Adipocyte (in vitro differentiated cells): ENCODE data around the gene SYNGR4.
"Not testable (repeated sequence)": the region's sequence is repeated elsewhere in the genome, so short reads cannot be mapped to it uniquely, and the experiment has no call there.

Experiments used
- DNase-seq: peaks from one replicate; pipeline ENCODE4 v3.0.0-alpha.2; 2015; ENCODE audit warnings: low read depth
- H3K27me3 ChIP-seq: replicated peaks from 2 replicates; pipeline ENCODE4 v1.7.0; 2013; ENCODE audit warnings: mild to moderate bottlenecking, low read length, moderate library complexity; ENCODE audit not compliant: control insufficient read depth, insufficient read depth
- H3K36me3 ChIP-seq: 2 replicates; pipeline ENCODE4 v1.7.0; 2013; ENCODE audit warnings: low read length, mild to moderate bottlenecking, moderate library complexity; ENCODE audit not compliant: control insufficient read depth, insufficient read depth, severe bottlenecking
- H3K4me1 ChIP-seq: 2 replicates; pipeline ENCODE4 v1.7.0; 2013; ENCODE audit warnings: mild to moderate bottlenecking, low read length, moderate library complexity; ENCODE audit not compliant: control insufficient read depth, insufficient read depth
- H3K4me3 ChIP-seq: 2 replicates; pipeline ENCODE4 v1.7.0; 2013; ENCODE audit warnings: mild to moderate bottlenecking, low read length, moderate library complexity
- H3K9ac ChIP-seq: 2 replicates; pipeline ENCODE4 v1.7.0; 2013; ENCODE audit warnings: mild to moderate bottlenecking, low read length, moderate library complexity
- H3K9me3 ChIP-seq: 2 replicates; pipeline ENCODE4 v1.7.0; 2013; ENCODE audit warnings: mild to moderate bottlenecking, low read length, moderate library complexity; ENCODE audit not compliant: control insufficient read depth

The SYNGR4 gene

GRCh38 chr19:48362716-48363499 is 1.3 kb upstream of the SYNGR4 start:
- DNase-seq, result peak; percentile 97
- H3K4me3 ChIP-seq, result peak overlapping the region; percentile 97
- no peaks in the 10 kb centered on the region for H3K27me3 ChIP-seq
- H3K9ac ChIP-seq, result peak overlapping the region; percentile 99
- H3K9me3 ChIP-seq, result no peaks in the 10 kb centered on the region
- peaks cover 3% of the 10 kb centered on the region for H3K36me3 ChIP-seq
- H3K4me1 ChIP-seq, result peaks cover 4% of the 10 kb centered on the region

DNA sequence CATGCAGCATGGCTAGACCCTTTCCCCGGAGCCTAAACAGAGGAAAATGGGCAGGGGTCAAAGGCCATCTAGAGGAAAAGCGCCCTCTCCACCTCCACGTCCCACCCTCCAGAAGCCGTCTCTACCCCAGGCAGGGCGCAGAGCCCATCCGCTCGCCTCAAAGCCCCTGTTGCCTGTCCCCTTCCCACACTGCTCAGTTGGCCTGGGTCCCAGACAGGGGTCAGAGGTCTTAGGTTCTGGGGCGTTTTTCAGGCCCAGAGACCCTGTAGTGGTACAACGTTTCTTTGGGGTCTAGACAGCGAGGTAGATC is 712 bp upstream of the SYNGR4 start:
- DNase-seq, result no peak
- no peaks in the 10 kb centered on the region for H3K27me3 ChIP-seq
- peaks cover 4% of the 10 kb centered on the region for H3K4me1 ChIP-seq
- H3K4me3 ChIP-seq, result peak overlapping the region; percentile 97
- no peaks in the 10 kb centered on the region for H3K9me3 ChIP-seq
- peak overlapping the region; percentile 99 for H3K9ac ChIP-seq
- H3K36me3 ChIP-seq, result peaks cover 3% of the 10 kb centered on the region

DNA sequence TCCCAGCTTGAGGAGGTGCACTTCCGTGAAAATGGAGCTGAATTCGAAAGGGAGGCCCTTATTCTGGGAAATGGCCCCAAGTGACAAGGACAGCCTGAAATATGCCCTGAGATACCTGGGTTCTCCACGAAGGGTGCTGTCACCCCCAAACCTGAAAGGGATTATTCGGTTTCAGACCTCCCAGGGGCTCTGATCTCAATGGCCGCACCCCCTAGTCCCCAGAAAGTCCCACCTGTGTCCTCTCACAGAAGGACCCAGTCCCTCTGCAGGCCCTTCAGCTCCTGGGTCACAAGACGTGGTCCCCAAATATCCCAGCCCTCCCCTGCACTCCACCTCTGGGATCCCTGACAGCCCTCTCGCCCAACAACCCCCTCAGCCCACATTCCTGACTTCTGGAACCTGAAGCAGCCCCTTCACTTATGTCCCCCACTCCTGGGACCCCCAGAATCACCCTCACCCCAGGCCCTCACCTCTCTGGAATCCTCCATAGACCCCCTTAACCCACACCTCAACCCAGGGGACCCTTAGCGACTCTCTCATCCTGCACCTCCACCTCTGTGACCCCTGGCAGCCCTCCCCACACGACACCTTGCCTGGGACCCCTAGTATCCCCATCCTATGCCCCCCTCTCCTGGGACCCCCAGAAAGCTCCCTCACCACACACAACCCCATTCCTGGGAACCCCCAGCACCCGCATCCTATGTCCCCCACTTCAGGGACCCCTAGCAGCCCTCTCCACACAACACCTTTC is 606 bp downstream of the SYNGR4 start:
- H3K4me1 ChIP-seq, result peaks cover 4% of the 10 kb centered on the region
- peak overlapping the region; percentile 97 for H3K4me3 ChIP-seq
- peaks cover 2% of the 10 kb centered on the region for H3K36me3 ChIP-seq
- H3K27me3 ChIP-seq, result no peaks in the 10 kb centered on the region
- no peaks in the 10 kb centered on the region for H3K9me3 ChIP-seq
- DNase-seq, result no peak
- H3K9ac ChIP-seq, result peak overlapping the region; percentile 51

GRCh38 chr19:48365602-48366001 is 1.4 kb downstream of the SYNGR4 start:
- no peak overlapping the region for H3K4me3 ChIP-seq
- no peaks in the 10 kb centered on the region for H3K9me3 ChIP-seq
- no peaks in the 10 kb centered on the region for H3K27me3 ChIP-seq
- no peaks in the 10 kb centered on the region for H3K36me3 ChIP-seq
- peaks cover 4% of the 10 kb centered on the region for H3K4me1 ChIP-seq
- DNase-seq, result no peak
- no peak overlapping the region for H3K9ac ChIP-seq

DNA sequence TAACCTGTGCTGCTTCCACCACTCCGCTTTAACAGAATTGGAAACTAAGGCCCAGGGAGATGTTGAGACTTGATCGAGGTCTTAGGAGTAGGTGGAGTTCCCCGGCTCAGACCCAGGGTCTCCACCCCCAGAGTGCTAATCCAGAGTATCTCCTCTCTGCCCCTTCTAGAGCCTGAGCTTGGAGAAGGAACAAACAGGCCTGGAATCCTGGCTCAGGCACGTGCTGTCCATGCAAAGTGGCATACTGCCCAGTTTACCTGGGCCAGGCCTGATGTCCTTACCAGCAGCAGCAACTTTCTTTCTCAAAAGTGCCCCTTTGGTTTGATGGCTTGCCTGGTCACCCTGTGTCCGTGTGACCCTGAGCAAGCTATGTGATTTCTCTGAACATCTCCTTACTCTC is 3.7 kb downstream of the SYNGR4 start:
- Histone ChIP-seq H3K4me1 (peaks cover 4% of the 10 kb centered on the region), H3K9ac (no peak overlapping the region), H3K27me3 (no peaks in the 10 kb centered on the region), H3K9me3 (no peaks in the 10 kb centered on the region), H3K36me3 (no peaks in the 10 kb centered on the region), H3K4me3 (no peak overlapping the region)
- DNase-seq, result no peak

DNA sequence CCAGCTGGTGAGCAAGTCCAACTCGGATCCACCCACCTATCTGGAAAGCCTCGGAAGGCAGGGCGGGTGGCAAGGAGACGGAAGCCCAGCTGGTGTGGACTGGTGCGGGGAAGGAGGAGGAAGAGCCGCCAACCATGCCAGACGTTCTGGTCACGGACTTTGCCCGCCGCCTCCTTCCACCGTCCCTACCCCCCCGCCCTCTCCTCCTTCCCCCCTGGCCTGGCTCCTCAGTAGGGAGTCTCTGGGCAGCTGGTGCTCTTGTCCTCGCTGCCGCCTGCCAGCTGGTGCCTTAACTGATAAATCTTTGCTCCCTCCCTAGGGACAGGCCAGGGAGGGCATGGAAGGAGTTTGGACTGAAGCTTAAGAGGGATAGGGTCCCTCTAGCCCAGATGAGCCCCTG is 4.8 kb downstream of the SYNGR4 start:
- Histone ChIP-seq H3K9ac (no peak overlapping the region), H3K4me3 (no peak overlapping the region), H3K4me1 (no peaks in the 10 kb centered on the region), H3K36me3 (no peaks in the 10 kb centered on the region), H3K9me3 (no peaks in the 10 kb centered on the region), H3K27me3 (no peaks in the 10 kb centered on the region)
- no peak for DNase-seq

GRCh38 chr19:48370955-48371354 is 6.8 kb downstream of the SYNGR4 start:
- DNase-seq, result no peak
- no peaks in the 10 kb centered on the region for H3K4me1 ChIP-seq
- no peaks in the 10 kb centered on the region for H3K36me3 ChIP-seq
- H3K27me3 ChIP-seq, result no peaks in the 10 kb centered on the region
- no peak overlapping the region for H3K9ac ChIP-seq
- H3K9me3 ChIP-seq, result no peaks in the 10 kb centered on the region
- no peak overlapping the region for H3K4me3 ChIP-seq

DNA sequence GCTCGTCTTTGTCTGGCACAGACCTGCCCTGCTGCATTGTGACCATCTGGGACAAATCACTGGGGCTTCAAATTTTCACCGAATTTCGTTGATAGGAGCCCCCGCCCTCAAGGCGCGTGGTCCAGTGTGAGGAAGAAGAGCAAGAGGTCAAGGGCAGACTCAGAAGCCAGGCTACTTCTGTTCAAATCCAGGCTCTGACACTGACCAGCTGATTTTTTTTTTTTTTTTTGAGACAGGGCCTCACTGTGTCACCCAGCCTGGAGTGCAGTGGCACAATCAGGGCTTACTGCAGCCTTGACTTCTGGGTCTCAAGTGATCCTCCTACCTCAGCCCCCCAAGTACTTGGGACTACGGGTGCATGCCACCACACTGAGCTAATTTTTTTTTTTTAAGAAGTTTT is 7.2 kb downstream of the SYNGR4 start:
- no peak for DNase-seq
- Histone ChIP-seq H3K4me3 (no peak overlapping the region), H3K4me1 (no peaks in the 10 kb centered on the region), H3K9me3 (no peaks in the 10 kb centered on the region), H3K36me3 (no peaks in the 10 kb centered on the region), H3K9ac (no peak overlapping the region), H3K27me3 (no peaks in the 10 kb centered on the region)

GRCh38 chr19:48371771-48372170 is 7.6 kb downstream of the SYNGR4 start:
- H3K4me3 ChIP-seq, H3K9me3 ChIP-seq, H3K36me3 ChIP-seq, H3K27me3 ChIP-seq, H3K4me1 ChIP-seq, DNase-seq, H3K9ac ChIP-seq: not testable (repeated sequence)

- Histone ChIP-seq H3K27me3 (no peaks in the 10 kb centered on the region), H3K4me1 (no peaks in the 10 kb centered on the region), H3K36me3 (no peaks in the 10 kb centered on the region), H3K9ac (no peak overlapping the region), H3K9me3 (no peaks in the 10 kb centered on the region), H3K4me3 (no peak overlapping the region)
- DNase-seq, result no peak
Measured at GRCh38 chr19:48372904-48373303, 8.7 kb downstream of the SYNGR4 start.

DNA sequence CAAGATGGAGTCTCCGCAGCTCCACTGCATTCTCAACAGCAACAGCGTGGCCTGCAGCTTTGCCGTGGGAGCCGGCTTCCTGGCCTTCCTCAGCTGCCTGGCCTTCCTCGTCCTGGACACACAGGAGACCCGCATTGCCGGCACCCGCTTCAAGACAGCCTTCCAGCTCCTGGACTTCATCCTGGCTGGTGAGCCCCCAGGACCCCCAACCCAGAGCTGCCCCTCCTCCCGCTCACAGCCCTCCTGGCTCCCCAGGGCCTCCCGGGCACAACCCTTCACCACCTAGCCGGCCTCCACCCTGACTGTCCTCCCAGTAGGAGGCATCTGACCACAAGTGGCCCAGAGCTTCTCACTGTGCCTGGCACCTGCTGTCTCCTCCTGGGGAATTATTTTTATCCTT is 9.4 kb downstream of the SYNGR4 start:
- no peak for DNase-seq
- Histone ChIP-seq H3K27me3 (no peaks in the 10 kb centered on the region), H3K4me1 (no peaks in the 10 kb centered on the region), H3K9ac (no peak overlapping the region), H3K9me3 (no peaks in the 10 kb centered on the region), H3K4me3 (no peak overlapping the region), H3K36me3 (no peaks in the 10 kb centered on the region)
